Measurements from ENCODE around the gene TMEM120B.
A peak's percentile ranks its signal among the peaks of the same experiment; 100 is the strongest.

The TMEM120B gene

DNA sequence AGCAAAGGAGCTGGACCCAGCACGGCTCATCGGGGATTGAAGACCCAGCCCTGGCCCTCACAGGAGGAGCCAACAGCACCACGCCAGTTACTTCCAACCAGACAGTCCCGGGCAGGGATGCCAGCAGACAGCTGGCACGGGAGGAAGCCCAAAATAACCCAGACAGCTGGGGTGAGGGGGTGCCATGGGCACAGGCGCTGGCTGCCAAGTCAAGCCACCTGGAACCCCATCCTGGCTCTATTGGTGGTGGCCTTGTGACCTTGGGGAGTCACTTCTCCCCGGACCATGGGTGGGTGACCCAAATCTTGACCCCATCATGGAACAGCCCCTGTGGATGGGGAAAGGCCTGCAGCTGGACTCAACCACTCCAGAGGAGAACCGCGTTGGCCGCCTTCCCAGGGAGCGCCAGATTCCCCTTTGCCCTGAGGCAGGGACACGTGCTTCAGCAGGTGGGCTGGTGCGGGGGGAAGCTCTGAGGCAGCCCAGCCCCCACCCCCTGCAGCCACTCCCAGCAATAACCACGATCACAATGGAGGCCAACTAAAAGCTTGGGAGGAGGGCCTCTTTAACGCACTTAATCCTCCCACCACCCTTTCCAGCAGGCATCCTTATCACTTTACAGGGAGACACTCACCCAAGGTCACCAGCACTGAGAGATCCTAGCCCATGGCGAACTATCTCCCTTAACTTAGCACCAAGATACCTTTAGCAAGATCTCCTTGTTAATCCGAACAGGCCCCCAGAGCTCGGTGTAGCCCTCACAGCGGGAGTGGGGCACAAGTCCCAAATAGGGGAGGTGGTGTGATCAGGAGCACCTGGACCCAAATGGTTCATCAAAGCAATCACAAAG, 85.6 kb downstream of the TMEM120B start:
- Histone ChIP-seq H3K4me3 (ENCODE audit: low read length in 2 of 2) (peak overlapping the region; percentile 87 to 90), H3K4me1 (ENCODE audit: control insufficient read depth in 2 of 2, insufficient read depth in 2 of 2, low read length in 2 of 2) (peaks cover 56 to 60% of the 10 kb centered on the region in 2 donors), H3K9me3 (ENCODE audit: control insufficient read depth in 2 of 2, low read length in 2 of 2) (no peaks in the 10 kb centered on the region), H3K36me3 (ENCODE audit: control insufficient read depth in 2 of 2, insufficient read depth in 2 of 2, low read length in 2 of 2) (peaks cover 0 to 8% of the 10 kb centered on the region in 2 donors), H3K27me3 (ENCODE audit: control insufficient read depth in 2 of 2, insufficient read depth in 2 of 2, low read length in 2 of 2) (no peaks in the 10 kb centered on the region), H3K9ac (ENCODE audit: low read depth in 1 of 2, low read length in 2 of 2) (peak overlapping the region; percentile 64 to 96), H3K27ac (ENCODE audit: low read depth in 2 of 2, low read length in 2 of 2) (peak overlapping the region; percentile 100)

DNA sequence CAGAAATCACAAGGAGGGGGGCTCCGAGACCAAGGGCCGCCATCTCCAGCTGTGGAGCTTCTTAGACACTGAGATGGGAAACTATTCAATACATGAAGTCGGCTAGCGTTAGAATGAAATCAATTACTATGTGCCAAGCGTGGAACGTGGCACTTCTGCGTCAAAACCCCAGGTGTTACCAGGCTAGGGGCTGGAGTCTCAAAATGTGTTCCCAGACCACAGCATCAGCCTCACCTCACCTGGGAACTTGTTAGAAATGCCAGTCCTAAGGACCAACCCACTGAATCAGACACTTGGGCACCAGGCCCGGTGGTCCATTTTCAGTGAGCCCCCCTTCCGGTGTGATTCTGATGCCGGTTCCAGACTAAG, 86.2 kb downstream of the TMEM120B start:
- H3K36me3 ChIP-seq (ENCODE audit: control insufficient read depth in 2 of 2, insufficient read depth in 2 of 2, low read length in 2 of 2): peaks cover 0 to 8% of the 10 kb centered on the region in 2 donors
- peak overlapping the region; percentile 64 to 96 for H3K9ac ChIP-seq (ENCODE audit: low read depth in 1 of 2, low read length in 2 of 2)
- no peaks in the 10 kb centered on the region for H3K27me3 ChIP-seq (ENCODE audit: control insufficient read depth in 2 of 2, insufficient read depth in 2 of 2, low read length in 2 of 2)
- peak overlapping the region; percentile 100 for H3K27ac ChIP-seq (ENCODE audit: low read depth in 2 of 2, low read length in 2 of 2)
- peaks cover 56 to 57% of the 10 kb centered on the region in 2 donors for H3K4me1 ChIP-seq (ENCODE audit: control insufficient read depth in 2 of 2, insufficient read depth in 2 of 2, low read length in 2 of 2)
- H3K9me3 ChIP-seq (ENCODE audit: control insufficient read depth in 2 of 2, low read length in 2 of 2): no peaks in the 10 kb centered on the region
- H3K4me3 ChIP-seq (ENCODE audit: low read length in 2 of 2): peak overlapping the region; percentile 87 to 90

DNA sequence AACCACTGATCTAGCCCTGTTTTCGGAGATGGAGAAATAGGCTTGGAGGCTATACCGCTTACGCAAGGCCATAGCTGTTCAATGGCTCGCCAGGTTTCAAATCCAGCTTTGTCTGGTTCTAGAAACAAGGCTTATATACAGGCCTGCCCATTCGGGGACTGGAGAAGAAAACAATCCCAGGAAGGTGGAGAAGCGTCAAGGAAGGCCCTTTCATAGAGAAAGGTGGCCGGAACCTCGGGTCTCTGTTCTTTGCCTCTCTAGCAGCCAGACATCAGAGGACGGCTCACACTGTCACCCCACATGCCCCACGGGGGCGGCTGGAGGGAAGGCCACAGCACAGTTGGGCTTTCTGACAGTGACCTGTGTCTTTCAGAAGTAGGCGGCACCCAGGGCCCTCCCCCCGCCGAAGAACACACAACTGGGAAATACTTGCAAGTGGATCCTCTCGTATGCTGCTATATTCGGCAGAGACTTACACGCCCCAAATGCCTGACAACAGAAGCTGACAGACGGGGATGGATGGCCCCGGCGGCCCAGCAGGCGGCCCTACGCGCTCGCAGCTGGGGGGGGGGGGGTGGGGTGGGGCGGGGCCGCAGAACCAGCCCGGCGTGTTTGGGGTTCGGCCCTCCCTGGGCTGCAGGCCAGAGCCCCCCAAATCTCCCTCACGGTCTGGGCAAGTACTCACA, 86.7 kb downstream of the TMEM120B start:
- H3K27ac ChIP-seq (ENCODE audit: low read depth in 2 of 2, low read length in 2 of 2): peak overlapping the region; percentile 100
- no peaks in the 10 kb centered on the region for H3K9me3 ChIP-seq (ENCODE audit: control insufficient read depth in 2 of 2, low read length in 2 of 2)
- H3K36me3 ChIP-seq (ENCODE audit: control insufficient read depth in 2 of 2, insufficient read depth in 2 of 2, low read length in 2 of 2): peaks cover 0 to 8% of the 10 kb centered on the region in 2 donors
- peaks cover 50 to 53% of the 10 kb centered on the region in 2 donors for H3K4me1 ChIP-seq (ENCODE audit: control insufficient read depth in 2 of 2, insufficient read depth in 2 of 2, low read length in 2 of 2)
- no peaks in the 10 kb centered on the region for H3K27me3 ChIP-seq (ENCODE audit: control insufficient read depth in 2 of 2, insufficient read depth in 2 of 2, low read length in 2 of 2)
- H3K4me3 ChIP-seq (ENCODE audit: low read length in 2 of 2): peak overlapping the region; percentile 87 to 90
- H3K9ac ChIP-seq (ENCODE audit: low read depth in 1 of 2, low read length in 2 of 2): peak overlapping the region; percentile 74 to 96

DNA sequence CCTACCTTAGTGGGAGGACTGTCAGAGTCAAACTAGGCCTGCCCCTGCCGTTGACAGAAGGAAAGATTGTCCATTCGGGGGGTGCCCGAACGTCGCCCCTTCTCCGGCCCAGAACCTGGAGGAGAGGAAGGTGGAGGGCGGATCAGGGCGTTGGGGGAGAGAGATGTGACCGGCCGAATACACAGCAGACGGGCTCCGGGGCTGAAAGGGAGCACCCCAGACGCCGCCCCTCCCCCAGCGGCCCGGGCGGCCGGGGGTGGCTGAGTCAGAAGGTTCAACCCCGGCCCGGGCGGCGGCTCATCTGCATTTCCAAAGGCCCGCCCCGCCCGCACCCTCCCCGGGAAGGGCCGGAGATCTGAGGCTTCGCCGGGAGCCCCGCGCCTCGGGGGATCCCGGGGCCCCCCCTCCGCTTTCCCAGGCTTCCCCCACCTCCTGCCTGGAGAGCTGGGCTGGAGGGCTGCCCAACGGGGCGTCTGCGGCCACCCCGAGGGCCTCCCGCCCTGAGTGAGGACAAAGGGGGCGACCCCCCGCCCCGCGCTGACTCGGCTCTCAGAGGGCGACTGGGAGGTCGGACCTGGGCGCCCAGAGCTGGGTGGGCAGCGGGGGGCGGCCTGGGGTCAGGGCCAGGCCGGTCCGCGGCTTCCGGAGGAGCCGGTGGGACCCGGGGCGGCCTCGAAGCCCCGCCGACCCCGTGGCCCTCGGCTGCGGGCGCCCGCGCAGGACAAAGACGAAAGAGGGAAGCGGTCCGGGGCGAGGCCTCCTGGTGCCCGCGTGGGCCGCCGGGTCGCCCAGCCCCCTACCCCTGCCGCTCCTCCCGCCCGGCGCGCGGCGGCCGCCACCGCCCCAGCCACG, 87.5 kb downstream of the TMEM120B start:
- Histone ChIP-seq H3K27me3 (ENCODE audit: control insufficient read depth in 2 of 2, insufficient read depth in 2 of 2, low read length in 2 of 2) (no peaks in the 10 kb centered on the region), H3K4me1 (ENCODE audit: control insufficient read depth in 2 of 2, insufficient read depth in 2 of 2, low read length in 2 of 2) (peaks cover 43 to 46% of the 10 kb centered on the region in 2 donors), H3K9me3 (ENCODE audit: control insufficient read depth in 2 of 2, low read length in 2 of 2) (no peaks in the 10 kb centered on the region), H3K27ac (ENCODE audit: low read depth in 2 of 2, low read length in 2 of 2) (peak overlapping the region; percentile 100), H3K4me3 (ENCODE audit: low read length in 2 of 2) (peak overlapping the region; percentile 87 to 90), H3K9ac (ENCODE audit: low read depth in 1 of 2, low read length in 2 of 2) (peak overlapping the region; percentile 96 to 98), H3K36me3 (ENCODE audit: control insufficient read depth in 2 of 2, insufficient read depth in 2 of 2, low read length in 2 of 2) (peaks cover 0 to 7% of the 10 kb centered on the region in 2 donors)

- Histone ChIP-seq H3K4me3 (ENCODE audit: low read length in 2 of 2) (peak overlapping the region; percentile 87 to 90), H3K27me3 (ENCODE audit: control insufficient read depth in 2 of 2, insufficient read depth in 2 of 2, low read length in 2 of 2) (no peaks in the 10 kb centered on the region), H3K9me3 (ENCODE audit: control insufficient read depth in 2 of 2, low read length in 2 of 2) (no peaks in the 10 kb centered on the region), H3K9ac (ENCODE audit: low read depth in 1 of 2, low read length in 2 of 2) (peak overlapping the region; percentile 96 to 98), H3K36me3 (ENCODE audit: control insufficient read depth in 2 of 2, insufficient read depth in 2 of 2, low read length in 2 of 2) (peaks cover 0 to 2% of the 10 kb centered on the region in 2 donors), H3K27ac (ENCODE audit: low read depth in 2 of 2, low read length in 2 of 2) (peak overlapping the region; percentile 100), H3K4me1 (ENCODE audit: control insufficient read depth in 2 of 2, insufficient read depth in 2 of 2, low read length in 2 of 2) (peaks cover 38 to 44% of the 10 kb centered on the region in 2 donors)
Observed at GRCh38 chr12:121800694-121801594, 88.4 kb downstream of the TMEM120B start.

GRCh38 chr12:121801595-121802484, 89.3 kb downstream of the TMEM120B start:
- H3K4me1 ChIP-seq (ENCODE audit: control insufficient read depth in 2 of 2, insufficient read depth in 2 of 2, low read length in 2 of 2): peaks cover 39 to 46% of the 10 kb centered on the region in 2 donors
- peak overlapping the region; percentile 87 to 90 for H3K4me3 ChIP-seq (ENCODE audit: low read length in 2 of 2)
- peak overlapping the region; percentile 100 for H3K27ac ChIP-seq (ENCODE audit: low read depth in 2 of 2, low read length in 2 of 2)
- peak overlapping the region; percentile 96 to 98 for H3K9ac ChIP-seq (ENCODE audit: low read depth in 1 of 2, low read length in 2 of 2)
- peaks cover 0 to 4% of the 10 kb centered on the region in 2 donors for H3K36me3 ChIP-seq (ENCODE audit: control insufficient read depth in 2 of 2, insufficient read depth in 2 of 2, low read length in 2 of 2)
- no peaks in the 10 kb centered on the region for H3K9me3 ChIP-seq (ENCODE audit: control insufficient read depth in 2 of 2, low read length in 2 of 2)
- no peaks in the 10 kb centered on the region for H3K27me3 ChIP-seq (ENCODE audit: control insufficient read depth in 2 of 2, insufficient read depth in 2 of 2, low read length in 2 of 2)

- H3K27me3 ChIP-seq (ENCODE audit: control insufficient read depth in 2 of 2, insufficient read depth in 2 of 2, low read length in 2 of 2): no peaks in the 10 kb centered on the region
- no peaks in the 10 kb centered on the region for H3K9me3 ChIP-seq (ENCODE audit: control insufficient read depth in 2 of 2, low read length in 2 of 2)
- H3K27ac ChIP-seq (ENCODE audit: low read depth in 2 of 2, low read length in 2 of 2): peak overlapping the region; percentile 100
- peak overlapping the region; percentile 96 to 98 for H3K9ac ChIP-seq (ENCODE audit: low read depth in 1 of 2, low read length in 2 of 2)
- H3K4me3 ChIP-seq (ENCODE audit: low read length in 2 of 2): peak overlapping the region; percentile 87 to 90
- H3K36me3 ChIP-seq (ENCODE audit: control insufficient read depth in 2 of 2, insufficient read depth in 2 of 2, low read length in 2 of 2): peaks cover 0 to 8% of the 10 kb centered on the region in 2 donors
- H3K4me1 ChIP-seq (ENCODE audit: control insufficient read depth in 2 of 2, insufficient read depth in 2 of 2, low read length in 2 of 2): peaks cover 43 to 47% of the 10 kb centered on the region in 2 donors
Observed at GRCh38 chr12:121802485-121802842, 89.9 kb downstream of the TMEM120B start.

- H3K4me3 ChIP-seq (ENCODE audit: low read length in 2 of 2): peak overlapping the region; percentile 87 to 90
- H3K27ac ChIP-seq (ENCODE audit: low read depth in 2 of 2, low read length in 2 of 2): peak overlapping the region; percentile 100
- peaks cover 1 to 11% of the 10 kb centered on the region in 2 donors for H3K36me3 ChIP-seq (ENCODE audit: control insufficient read depth in 2 of 2, insufficient read depth in 2 of 2, low read length in 2 of 2)
- H3K9me3 ChIP-seq (ENCODE audit: control insufficient read depth in 2 of 2, low read length in 2 of 2): no peaks in the 10 kb centered on the region
- H3K27me3 ChIP-seq (ENCODE audit: control insufficient read depth in 2 of 2, insufficient read depth in 2 of 2, low read length in 2 of 2): no peaks in the 10 kb centered on the region
- peaks cover 37 to 41% of the 10 kb centered on the region in 2 donors for H3K4me1 ChIP-seq (ENCODE audit: control insufficient read depth in 2 of 2, insufficient read depth in 2 of 2, low read length in 2 of 2)
- peak overlapping the region; percentile 96 to 98 for H3K9ac ChIP-seq (ENCODE audit: low read depth in 1 of 2, low read length in 2 of 2)
Observed at GRCh38 chr12:121802843-121803698, 90.5 kb downstream of the TMEM120B start.
